ENCODE measurements around the gene AKAP8.

Gene AKAP8

GRCh38 chr19:15426485-15427349 is 47.1 kb upstream of the AKAP8 start:
- H3K4me2 ChIP-seq (ENCODE audit: low read depth, low read length, poor library complexity, severe bottlenecking), result no peak overlapping the region
- H3K9me3 ChIP-seq (ENCODE audit: insufficient read depth, low read depth, low read length), result no peaks in the 10 kb centered on the region
- H3K27me3 ChIP-seq (ENCODE audit: insufficient read depth, low read length, poor library complexity, severe bottlenecking), result no peaks in the 10 kb centered on the region
- H3K9ac ChIP-seq (ENCODE audit: low read depth, low read length, poor library complexity, severe bottlenecking), result no peak overlapping the region
- H3K4me1 ChIP-seq (ENCODE audit: insufficient read depth, low read length, poor library complexity, severe bottlenecking), result peaks cover 17% of the 10 kb centered on the region
- TF ChIP-seq EZH2phosphoT487 (IDR thresholded peaks at IDR 0.05; ENCODE audit: borderline replicate concordance) (no peak), CTCF (conservative IDR thresholded peaks at IDR 0.05; ENCODE audit: low read length) (no peak)
- no peaks in the 10 kb centered on the region for H3F3A ChIP-seq (ENCODE audit: low read depth)
- no peaks in the 10 kb centered on the region for H3K9me2 ChIP-seq (replicated peaks; ENCODE audit: low read depth, low read length)
- peaks cover 41% of the 10 kb centered on the region for H3K79me2 ChIP-seq (ENCODE audit: insufficient read depth, low read length)
- no peak overlapping the region for H3K4me3 ChIP-seq (ENCODE audit: low read length, poor library complexity, severe bottlenecking)
- H4K20me1 ChIP-seq (ENCODE audit: insufficient read depth, low read length, poor library complexity, severe bottlenecking), result peaks cover 27% of the 10 kb centered on the region
- H2AFZ ChIP-seq (ENCODE audit: low read length), result no peak overlapping the region
- peaks cover 58% of the 10 kb centered on the region; the same call in 1 of the 2 replicates for H3K36me3 ChIP-seq (ENCODE audit: insufficient read depth, low read length)

GRCh38 chr19:15425321-15425950 is 45.8 kb upstream of the AKAP8 start:
- Histone ChIP-seq H3K9ac (ENCODE audit: low read depth, low read length, poor library complexity, severe bottlenecking) (no peak overlapping the region), H3K9me2 (replicated peaks; ENCODE audit: low read depth, low read length) (no peaks in the 10 kb centered on the region), H3K27me3 (ENCODE audit: insufficient read depth, low read length, poor library complexity, severe bottlenecking) (no peaks in the 10 kb centered on the region), H3K79me2 (ENCODE audit: insufficient read depth, low read length) (peaks cover 28% of the 10 kb centered on the region), H2AFZ (ENCODE audit: low read length) (no peak overlapping the region), H3F3A (ENCODE audit: low read depth) (no peaks in the 10 kb centered on the region), H3K4me2 (ENCODE audit: low read depth, low read length, poor library complexity, severe bottlenecking) (no peak overlapping the region), H3K4me1 (ENCODE audit: insufficient read depth, low read length, poor library complexity, severe bottlenecking) (peaks cover 4% of the 10 kb centered on the region), H3K9me3 (ENCODE audit: insufficient read depth, low read depth, low read length) (no peaks in the 10 kb centered on the region), H4K20me1 (ENCODE audit: insufficient read depth, low read length, poor library complexity, severe bottlenecking) (peaks cover 16% of the 10 kb centered on the region), H3K4me3 (ENCODE audit: low read length, poor library complexity, severe bottlenecking) (no peak overlapping the region), H3K36me3 (ENCODE audit: insufficient read depth, low read length) (peaks cover 59% of the 10 kb centered on the region; the same call in 1 of the 2 replicates)
- TF ChIP-seq EZH2phosphoT487 (IDR thresholded peaks at IDR 0.05; ENCODE audit: borderline replicate concordance), result no peak
- TF ChIP-seq CTCF (conservative IDR thresholded peaks at IDR 0.05; ENCODE audit: low read length), result no peak

DNA sequence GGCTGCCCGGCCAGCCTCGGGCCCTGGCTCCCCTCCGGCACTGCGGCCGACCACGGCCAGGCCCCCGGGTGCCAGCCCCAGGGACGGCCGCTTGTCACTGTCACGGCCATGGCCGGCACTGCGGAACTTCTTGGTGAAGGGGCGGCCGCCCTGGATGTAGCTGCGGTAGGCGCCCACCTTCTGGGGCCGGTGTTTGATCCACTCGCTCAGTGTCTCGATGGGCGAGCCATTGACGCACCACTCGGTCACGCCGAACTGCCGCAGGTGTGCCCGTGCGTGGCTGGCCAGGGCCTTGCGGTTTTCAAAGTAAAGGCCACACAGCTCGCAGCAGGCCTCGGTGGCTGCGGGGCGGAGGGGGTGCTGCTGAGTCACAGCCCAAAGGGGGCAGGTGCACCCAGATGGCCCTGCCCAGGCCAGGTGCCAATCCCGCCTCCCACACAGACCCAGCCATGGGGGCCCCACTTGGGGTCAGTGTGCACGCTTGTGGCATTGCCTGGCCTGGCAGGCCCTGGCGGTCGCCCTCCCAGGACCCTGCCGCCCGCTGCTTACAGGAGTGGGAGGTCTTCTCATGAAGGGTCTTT is 45.2 kb upstream of the AKAP8 start:
- Histone ChIP-seq H3K9me3 (ENCODE audit: insufficient read depth, low read depth, low read length) (no peaks in the 10 kb centered on the region), H3K4me1 (ENCODE audit: insufficient read depth, low read length, poor library complexity, severe bottlenecking) (no peaks in the 10 kb centered on the region), H3K9me2 (replicated peaks; ENCODE audit: low read depth, low read length) (no peaks in the 10 kb centered on the region), H3K27me3 (ENCODE audit: insufficient read depth, low read length, poor library complexity, severe bottlenecking) (no peaks in the 10 kb centered on the region), H3K9ac (ENCODE audit: low read depth, low read length, poor library complexity, severe bottlenecking) (no peak overlapping the region), H3K4me2 (ENCODE audit: low read depth, low read length, poor library complexity, severe bottlenecking) (no peak overlapping the region), H2AFZ (ENCODE audit: low read length) (no peak overlapping the region), H3F3A (ENCODE audit: low read depth) (no peaks in the 10 kb centered on the region), H4K20me1 (ENCODE audit: insufficient read depth, low read length, poor library complexity, severe bottlenecking) (peaks cover 10% of the 10 kb centered on the region), H3K79me2 (ENCODE audit: insufficient read depth, low read length) (peaks cover 21% of the 10 kb centered on the region; the same call in 1 of the 2 replicates), H3K4me3 (ENCODE audit: low read length, poor library complexity, severe bottlenecking) (no peak overlapping the region), H3K36me3 (ENCODE audit: insufficient read depth, low read length) (peaks cover 63% of the 10 kb centered on the region; the same call in 1 of the 2 replicates)
- TF ChIP-seq EZH2phosphoT487 (IDR thresholded peaks at IDR 0.05; ENCODE audit: borderline replicate concordance), result no peak

Data from Loucy (cell line).